HCT116 (cell line): Measurements from ENCODE around the gene TRIM9. TPM values are rescaled to one million over a fixed set of nuclear protein-coding genes. Genes with fewer than 3 reads are reported as not detected.

Source experiments
- ATAC-seq: fragments of 200-7000 bp; cut with Tn5 transposase; 2 replicates; pipeline ENCODE4 v1.9.1; 2020; ENCODE audit warnings: mild to moderate bottlenecking, moderate library complexity
- BruUV-seq: library from RNA; stranded (reverse); fragments of 400-500 nt; replicated peaks from 2 replicates; lab custom pipeline; 2021; lab: Mats Ljungman, UMichigan
- CTCF ChIA-PET: fragments of 300-600 bp; sonication (Branson Sonifier 250); formaldehyde crosslinking; loops from one replicate; lab custom pipeline; 2021; ENCODE audit warnings: antibody characterized with exemption; lab: Charles Lee
- POLR2A ChIA-PET: fragments of 300-600, 350-600 bp; sonication (Branson Sonifier 250); formaldehyde crosslinking; loops from one replicate; lab custom pipeline; 2021; ENCODE audit warnings: antibody characterized with exemption; lab: Charles Lee
- RAD21 ChIA-PET, 2 experiments: fragments of 300-600 bp; sonication (Branson Sonifier 250); formaldehyde crosslinking; loops; one replicate each; lab custom pipeline; 2023; ENCODE audit warnings: low total read pairs in 2 of 2; ENCODE audit not compliant: uncharacterized antibody in 2 of 2, unreplicated experiment in 2 of 2, low non-redundant PET in 1 of 2; lab: Charles Lee
- DNase-seq: peaks from one replicate; pipeline ENCODE4 v3.0.0-alpha.2; 2010; ENCODE audit warnings: low read depth, low spot score
- H2AFZ ChIP-seq: fragments of 200-600 bp; shearing (Covaris generic), sonication (generic); 2 replicates; pipeline ENCODE4 v1.6.1; 2017; ENCODE audit warnings: low read depth, mixed run types, mixed read lengths, antibody characterized with exemption, low read length; ENCODE audit not compliant: poor library complexity, severe bottlenecking
- H3K27ac ChIP-seq: 2 replicates; pipeline ENCODE4 v1.5.1; 2012; ENCODE audit warnings: low read depth, low read length
- H3K27me3 ChIP-seq: fragments of 200-600 bp; sonication (generic); 2 replicates; pipeline ENCODE4 v1.6.1; 2016; ENCODE audit warnings: mixed run types, low read length, mixed read lengths; ENCODE audit not compliant: insufficient read depth
- H3K36me3 ChIP-seq, 2 experiments: fragments of 200-500 bp in 1 of 2; fragments of 200-600 bp in 1 of 2; sonication (Bioruptor generic) in 1 of 2; sonication (generic) in 1 of 2; 2 replicates each; pipeline versions ENCODE4 v1.5.1 to v1.6.1; 2014 to 2016; ENCODE audit warnings: low read length in 2 of 2, inconsistent platforms in 1 of 2, mixed read lengths in 1 of 2, mixed run types in 1 of 2; ENCODE audit not compliant: insufficient read depth in 2 of 2, control insufficient read depth in 1 of 2
- H3K4me1 ChIP-seq, 2 experiments: fragments of 200-600 bp in 1 of 2; sonication (generic) in 1 of 2; 2 replicates each; pipeline versions ENCODE4 v1.5.1 to v1.6.1; 2012 to 2017; ENCODE audit warnings: low read length in 2 of 2, inconsistent platforms in 1 of 2, mild to moderate bottlenecking in 1 of 2, mixed read lengths in 1 of 2, mixed run types in 1 of 2, moderate library complexity in 1 of 2; ENCODE audit not compliant: insufficient read depth in 2 of 2, control insufficient read depth in 1 of 2
- H3K4me2 ChIP-seq: fragments of 200-600 bp; sonication (generic); 2 replicates; pipeline ENCODE4 v1.6.1; 2017; ENCODE audit warnings: mixed run types, low read length, mixed read lengths
- H3K4me3 ChIP-seq, 2 experiments: fragments of 200-600 bp in 1 of 2; sonication (generic) in 1 of 2; replicated peaks in 1 of 2; 2 replicates each; pipeline ENCODE4 v1.5.1; 2011 to 2016; ENCODE audit warnings: low read length in 2 of 2, control low read depth in 1 of 2, low read depth in 1 of 2, mild to moderate bottlenecking in 1 of 2, mixed read lengths in 1 of 2, mixed run types in 1 of 2
- H3K79me2 ChIP-seq: fragments of 200-600 bp; sonication (generic); 2 replicates; pipeline ENCODE4 v1.6.1; 2017; ENCODE audit warnings: mild to moderate bottlenecking, mixed run types, low read length, moderate library complexity, mixed read lengths; ENCODE audit not compliant: insufficient read depth
- H3K9ac ChIP-seq: fragments of 200-600 bp; sonication (generic); 2 replicates; pipeline ENCODE4 v1.6.1; 2016; ENCODE audit warnings: low read length, mixed read lengths
- H3K9me2 ChIP-seq: fragments of 200-600 bp; sonication (generic), shearing (Covaris generic); 2 replicates; pipeline ENCODE4 v1.6.1; 2017; ENCODE audit warnings: mixed run types, mild to moderate bottlenecking, moderate library complexity; ENCODE audit not compliant: insufficient read depth
- H3K9me3 ChIP-seq, 2 experiments: fragments of 200-500 bp in 1 of 2; fragments of 200-600 bp in 1 of 2; sonication (Bioruptor generic) in 1 of 2; sonication (generic) in 1 of 2; 2 replicates each; pipeline ENCODE4 v1.6.1; 2014 to 2017; ENCODE audit warnings: low read length in 2 of 2, mixed read lengths in 2 of 2, inconsistent platforms in 1 of 2, low read depth in 1 of 2, mild to moderate bottlenecking in 1 of 2, mixed run types in 1 of 2, moderate library complexity in 1 of 2; ENCODE audit not compliant: control insufficient read depth in 1 of 2, insufficient read depth in 1 of 2
- H4K20me1 ChIP-seq: fragments of 200-600 bp; sonication (generic), shearing (Covaris generic); 2 replicates; pipeline ENCODE4 v1.6.1; 2017; ENCODE audit warnings: mixed run types, mild to moderate bottlenecking, moderate library complexity; ENCODE audit not compliant: insufficient read depth
- ATF3 ChIP-seq: IDR thresholded peaks from 2 replicates; pipeline ENCODE4 v1.6.1; 2012
- CBX3 ChIP-seq: IDR thresholded peaks from 2 replicates; pipeline ENCODE4 v1.6.1; 2012; ENCODE audit warnings: low read depth
- CEBPB ChIP-seq: IDR thresholded peaks from 2 replicates; pipeline ENCODE4 v1.6.1; 2012; ENCODE audit warnings: low read depth
- EGR1 ChIP-seq: IDR thresholded peaks from 2 replicates; pipeline ENCODE4 v1.6.1; 2012; ENCODE audit warnings: low read depth
- ELF1 ChIP-seq: IDR thresholded peaks from 2 replicates; pipeline ENCODE4 v1.6.1; 2012; ENCODE audit warnings: low read depth, borderline replicate concordance
- EZH2 ChIP-seq: fragments of 200-600 bp; sonication (generic); IDR thresholded peaks from 2 replicates; pipeline ENCODE4 v1.6.1; 2017; ENCODE audit warnings: antibody characterized with exemption, mixed run types
- EZH2phosphoT487 ChIP-seq: fragments of 200-600 bp; IDR thresholded peaks from 2 replicates; pipeline ENCODE4 v1.6.1; 2018; ENCODE audit warnings: antibody characterized with exemption, borderline replicate concordance
- FOSL1 ChIP-seq: IDR thresholded peaks from 2 replicates; pipeline ENCODE4 v1.6.1; 2012; ENCODE audit warnings: low read depth
- POLR2A ChIP-seq: IDR thresholded peaks from 2 replicates; pipeline ENCODE4 v1.7.0; 2011; ENCODE audit warnings: borderline replicate concordance; ENCODE audit not compliant: insufficient read depth, insufficient read length; ENCODE audit errors: extremely low read depth
- POLR2AphosphoS5 ChIP-seq: IDR thresholded peaks from 2 replicates; pipeline ENCODE4 v1.6.1; 2011; ENCODE audit warnings: mild to moderate bottlenecking, low read depth, low read length, moderate library complexity
- RAD21 ChIP-seq: IDR thresholded peaks from 2 replicates; pipeline ENCODE4 v1.6.1; 2012; ENCODE audit warnings: low read depth, mild to moderate bottlenecking
- REST ChIP-seq: IDR thresholded peaks from 2 replicates; pipeline ENCODE4 v1.6.1; 2012; ENCODE audit warnings: low read depth
- SIN3A ChIP-seq: IDR thresholded peaks from 2 replicates; pipeline ENCODE4 v1.6.1; 2012; ENCODE audit warnings: low read depth
- SP1 ChIP-seq: IDR thresholded peaks from 2 replicates; pipeline ENCODE4 v1.6.1; 2012; ENCODE audit warnings: low read depth
- ZFX ChIP-seq: fragments of 450-650 bp; IDR thresholded peaks from 2 replicates; pipeline ENCODE4 v1.6.1; 2017
- ZNF274 ChIP-seq: fragments of 200-500 bp; sonication (Bioruptor generic); IDR thresholded peaks from 2 replicates; pipeline ENCODE4 v1.6.1; 2014; ENCODE audit warnings: mild to moderate bottlenecking, low read depth, low read length, inconsistent platforms
- intact Hi-C: fragments of 100-400 bp; cut with micrococcal nuclease; formaldehyde crosslinking; loops from 2 replicates; pipeline ENCODE4 v1.10.0; 2022
- total RNA-seq: library from RNA; stranded (reverse); gene quantifications from one replicate; pipeline ENCODE4 v1.2.1, GENCODE V29; 2021; ENCODE audit not compliant: unreplicated experiment

The TRIM9 gene
- total RNA-seq, 1 experiment from 2014 or later: 4.6 TPM

- Histone ChIP-seq H4K20me1 (no peaks in the 10 kb centered on the region), H3K9me3 (no peaks in the 10 kb centered on the region), H3K79me2 (no peaks in the 10 kb centered on the region), H3K4me3 (no peak overlapping the region), H3K4me1 (no peaks in the 10 kb centered on the region), H3K27ac (no peak overlapping the region), H3K27me3 (no peaks in the 10 kb centered on the region), H3K36me3 (no peaks in the 10 kb centered on the region), H3K4me2 (no peak overlapping the region), H3K9me2 (no peaks in the 10 kb centered on the region), H3K9ac (no peak overlapping the region), H2AFZ (no peak overlapping the region)
- BruUV-seq: no TSS peak
- no peak for ATAC-seq
- TF ChIP-seq SP1 (no peak), ELF1 (no peak), EZH2 (no peak), REST (no peak), ATF3 (no peak), EZH2phosphoT487 (no peak), POLR2AphosphoS5 (no peak), CEBPB (no peak), SIN3A (no peak), CBX3 (no peak), FOSL1 (no peak), EGR1 (no peak), RAD21 (no peak), POLR2A (no peak), ZNF274 (no peak), ZFX (no peak)
- ChIA-PET CTCF (no interaction called here), POLR2A (no interaction called here), RAD21 (no interaction called here)
- intact Hi-C loops: no loop called here
- no peak for DNase-seq
Measured at GRCh38 chr14:51039252-51039651, 55.7 kb downstream of the TRIM9 start.
